VCaP (cell line): ENCODE results near the gene KCTD5.
"Not testable (repeated sequence)": the region's sequence is repeated elsewhere in the genome, so short reads cannot be mapped to it uniquely, and the experiment has no call there.

Source experiments
- H3K27ac ChIP-seq: fragments of 450-650 bp; 2 replicates; pipeline ENCODE4 v1.5.1; 2017
- CTCF ChIP-seq: fragments of 450-650 bp; conservative IDR thresholded peaks from 2 replicates; pipeline ENCODE4 v1.5.1; 2017; ENCODE audit warnings: mild to moderate bottlenecking, moderate library complexity

The KCTD5 gene

GRCh38 chr16:2687531-2688308 lies 5.4 kb downstream of the KCTD5 start:
- no peak for TF ChIP-seq CTCF
- H3K27ac ChIP-seq, result no peak overlapping the region

- H3K27ac ChIP-seq, result not testable (repeated sequence)
Observed at GRCh38 chr16:2689422-2689821, 7.1 kb downstream of the KCTD5 start.

GRCh38 chr16:2689968-2690801 lies 7.9 kb downstream of the KCTD5 start:
- no peak overlapping the region for H3K27ac ChIP-seq
- TF ChIP-seq CTCF, result no peak

- TF ChIP-seq CTCF, result no peak
Observed at GRCh38 chr16:2690852-2691251, 8.5 kb downstream of the KCTD5 start.

GRCh38 chr16:2691491-2692248 lies 9.3 kb downstream of the KCTD5 start:
- no peak overlapping the region for H3K27ac ChIP-seq
- TF ChIP-seq CTCF, result no peak

More at GRCh38 chr16:2690852-2691251, 8.5 kb downstream of the KCTD5 start:
- no peak overlapping the region for H3K27ac ChIP-seq

GRCh38 chr16:2692251-2692947 lies 10.1 kb downstream of the KCTD5 start:
- TF ChIP-seq CTCF, result no peak
- H3K27ac ChIP-seq, result no peak overlapping the region

GRCh38 chr16:2692948-2693651 lies 10.8 kb downstream of the KCTD5 start:
- no peak overlapping the region for H3K27ac ChIP-seq
- TF ChIP-seq CTCF, result no peak

- H3K27ac ChIP-seq, result not testable (repeated sequence)
Observed at GRCh38 chr16:2696601-2697250, 14.4 kb downstream of the KCTD5 start.
